Measurements from ENCODE around the gene SLC12A9.

GRCh38 chr7:100856871-100857282 lies 4.4 kb downstream of the SLC12A9 start:
- TF ChIP-seq EZH2phosphoT487 (IDR thresholded peaks at IDR 0.05; ENCODE audit: borderline replicate concordance) (no peak), CEBPB (IDR thresholded peaks at IDR 0.05; ENCODE audit: low read depth) (no peak)
